NCI-H1930 (cell line): Measurements from ENCODE around the gene CRPPA.

Source experiments
- DNase-seq, 2 experiments: peaks; one replicate each; lab custom pipeline; 2025; lab: John Stamatoyannopoulos, UW

Gene CRPPA

GRCh38 chr7:16422917-16423316 is 1.6 kb upstream of the CRPPA start:
- DNase-seq = no peak

GRCh38 chr7:16422103-16422435 is 731 bp upstream of the CRPPA start:
- DNase-seq = no peak

DNA sequence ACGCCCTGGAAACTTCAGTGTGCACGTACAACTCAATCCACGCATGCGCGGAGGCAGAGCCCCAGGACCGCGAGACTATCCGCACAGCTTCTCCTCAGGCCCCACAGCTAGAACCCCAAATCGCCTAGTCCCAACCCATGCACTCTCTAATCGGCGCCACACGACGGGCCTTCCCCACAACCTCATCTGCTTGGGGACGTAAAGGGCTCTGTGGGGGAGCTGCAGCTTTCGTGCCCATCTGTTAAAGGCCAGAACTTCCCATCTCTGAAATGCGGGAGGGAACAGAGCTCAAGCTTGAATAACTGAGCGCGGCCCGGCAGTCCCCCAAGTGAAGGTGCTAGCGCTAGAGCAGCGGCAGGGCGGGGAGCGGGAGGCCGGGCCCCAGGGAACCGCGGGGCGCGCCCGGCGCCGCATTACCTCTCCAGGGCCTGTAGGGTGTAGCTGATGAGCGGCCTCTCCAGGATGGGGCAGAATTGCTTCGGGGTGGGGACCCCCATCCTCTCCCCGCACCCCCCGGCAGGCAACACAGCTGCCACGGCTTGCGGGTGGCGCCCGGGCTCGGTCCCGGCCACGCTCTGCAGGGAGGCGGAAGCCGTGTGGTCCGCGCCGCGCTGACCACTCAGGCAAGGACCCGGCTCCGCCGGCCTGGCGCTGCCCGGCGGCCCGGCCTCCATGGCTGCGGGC is 547 bp downstream of the CRPPA start:
- peak; percentile 51 to 78 for DNase-seq

GRCh38 chr7:16420329-16420648 is 1.0 kb downstream of the CRPPA start:
- DNase-seq = no peak

DNA sequence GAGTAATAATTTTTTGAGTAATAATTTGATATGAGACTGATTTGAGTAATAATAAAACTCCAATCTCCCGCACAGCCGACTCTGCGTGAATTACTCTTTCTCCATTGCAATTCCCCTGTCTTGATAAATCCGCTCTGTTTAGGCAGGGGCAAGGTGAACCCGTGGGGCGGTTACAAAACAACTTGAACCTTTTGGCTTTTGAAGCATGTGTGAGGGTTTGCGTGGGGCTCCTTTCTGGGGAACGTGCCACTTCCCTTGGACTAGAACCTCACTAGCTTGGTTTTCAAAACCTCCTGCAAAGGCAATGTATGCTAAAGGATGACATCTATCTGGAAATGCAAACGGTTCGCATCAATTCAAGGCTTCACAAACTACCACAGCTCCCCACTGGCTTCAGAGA is 1.5 kb downstream of the CRPPA start:
- no peak for DNase-seq

- no peak for DNase-seq
Observed at GRCh38 chr7:16419126-16419525, 2.2 kb downstream of the CRPPA start.

DNA sequence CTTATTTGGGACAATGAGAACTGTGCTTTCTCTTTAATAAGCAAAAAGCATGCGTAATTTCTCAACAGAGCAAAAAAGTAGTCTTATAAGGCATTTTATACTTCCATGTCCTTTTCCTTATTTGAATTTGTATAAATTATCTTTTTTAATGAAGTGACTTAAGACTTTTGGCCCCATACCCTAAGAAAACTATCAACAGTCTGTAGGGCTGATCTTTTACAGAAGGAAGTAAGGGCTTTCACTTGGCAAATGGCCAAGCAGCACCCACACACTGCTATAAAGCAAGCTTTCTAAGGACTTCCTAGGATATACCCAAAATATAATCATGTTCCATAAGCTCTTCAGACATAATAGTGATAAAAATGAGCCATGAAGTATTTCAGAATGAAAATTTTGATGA is 3.4 kb downstream of the CRPPA start:
- DNase-seq = no peak

DNA sequence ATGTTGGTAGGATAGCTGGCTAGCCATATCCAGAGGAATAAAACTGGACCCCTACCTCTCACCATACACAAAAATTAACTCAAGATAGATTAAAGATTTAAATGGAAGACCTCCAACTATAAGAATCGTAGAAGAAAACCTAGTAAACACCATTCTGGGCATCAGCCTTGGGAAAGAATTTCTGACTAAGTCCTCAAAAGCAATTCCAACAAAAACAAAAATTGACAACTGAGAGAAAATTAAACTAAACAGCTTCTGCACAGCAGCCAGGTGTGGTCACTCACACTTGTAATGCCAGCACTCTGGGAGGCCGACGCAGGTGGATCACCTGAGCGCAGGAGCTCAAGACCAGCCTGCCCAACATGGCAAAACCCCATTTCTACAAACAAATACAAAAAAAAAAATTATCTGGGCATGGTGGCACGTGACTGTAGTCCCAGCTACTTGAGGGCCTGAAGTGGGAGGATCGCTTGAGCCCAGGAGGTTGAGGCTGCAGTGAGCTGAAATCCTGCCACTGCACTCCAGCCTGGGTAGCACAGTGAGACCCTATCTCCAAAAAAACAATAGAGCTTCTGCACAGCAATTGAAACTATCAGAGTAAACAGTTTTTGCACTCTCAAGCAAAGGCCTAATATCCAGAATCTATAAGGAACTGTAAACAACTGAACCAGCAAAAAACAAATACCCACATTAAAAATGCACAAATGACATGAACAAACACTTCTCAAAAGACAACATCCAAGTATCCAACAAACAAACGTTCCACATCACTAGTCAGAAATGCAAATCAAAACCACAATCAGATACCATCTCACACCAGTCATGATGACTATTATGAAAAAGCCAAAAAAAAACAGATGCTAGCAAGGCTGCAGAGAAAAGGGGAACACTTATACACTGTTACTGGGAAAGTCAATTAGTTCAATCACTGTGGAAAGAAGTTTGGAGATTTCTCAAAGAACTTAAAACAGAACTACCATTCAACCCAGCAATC is 4.8 kb downstream of the CRPPA start:
- DNase-seq = no peak

DNA sequence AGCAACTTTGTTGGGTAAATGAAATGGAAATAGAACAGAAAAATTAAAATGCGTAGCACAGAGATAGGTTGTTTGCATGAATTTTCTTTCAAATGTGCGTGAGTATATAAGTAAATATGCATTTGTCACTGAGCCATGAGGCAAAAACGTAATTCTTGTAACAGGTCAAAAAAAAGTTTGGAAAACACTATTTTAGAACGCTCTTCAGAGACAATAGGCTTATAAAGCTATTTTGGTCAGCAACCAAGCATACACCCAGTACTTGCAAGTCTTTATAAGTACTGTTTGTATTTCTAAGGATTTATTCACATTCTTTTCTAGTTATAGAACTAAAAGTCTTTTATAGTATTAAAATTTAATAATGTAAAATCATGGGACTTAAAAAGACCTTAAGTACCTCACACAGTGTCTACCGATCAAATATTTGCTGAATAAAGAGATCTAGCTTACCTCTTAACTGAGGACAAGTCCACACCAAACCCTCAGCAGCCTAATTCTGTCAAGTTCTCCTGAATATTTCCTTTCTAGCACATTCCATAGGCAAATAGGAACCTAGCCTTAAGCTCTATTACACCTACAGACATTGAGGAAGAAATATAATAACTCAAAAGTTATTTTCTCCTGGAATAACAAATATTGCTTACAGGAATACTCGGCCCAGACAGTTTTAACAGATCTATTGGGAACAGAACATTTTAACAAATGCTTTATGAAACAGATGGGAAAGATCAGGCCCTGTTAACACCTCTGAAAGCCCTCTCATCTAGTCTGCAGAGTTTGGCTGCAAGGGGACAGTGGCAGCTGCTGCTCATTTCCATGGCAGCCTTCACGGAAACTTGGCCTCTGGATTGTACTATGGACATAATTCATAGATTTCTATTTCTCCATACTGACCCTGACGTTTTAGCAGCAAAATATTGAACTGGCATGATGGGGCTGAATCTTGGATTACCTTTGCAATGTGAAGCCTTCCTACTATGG is 8.8 kb downstream of the CRPPA start:
- no peak for DNase-seq

- DNase-seq = no peak
Observed at GRCh38 chr7:16411391-16411790, 9.9 kb downstream of the CRPPA start.

DNA sequence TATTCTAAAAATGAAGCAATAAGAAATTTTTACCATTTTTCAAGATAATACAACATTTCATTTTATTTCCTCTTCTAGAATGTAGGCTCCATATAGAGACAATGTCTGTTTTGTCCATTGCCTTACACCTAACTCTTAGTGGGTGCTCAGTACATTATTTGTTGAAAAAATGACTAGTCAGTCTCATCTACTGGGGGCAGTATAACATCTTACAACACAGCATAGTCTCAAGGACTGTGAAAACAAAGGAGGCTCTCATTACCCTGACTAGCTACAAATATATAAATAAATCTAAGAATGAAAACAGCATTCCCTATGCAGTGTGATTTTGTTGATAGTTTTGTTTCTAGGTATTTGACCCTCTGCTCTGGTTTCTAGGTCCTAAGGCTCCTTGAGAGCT is 11.6 kb downstream of the CRPPA start:
- DNase-seq = no peak

- no peak for DNase-seq
Observed at GRCh38 chr7:16404636-16405035, 16.7 kb downstream of the CRPPA start.

DNA sequence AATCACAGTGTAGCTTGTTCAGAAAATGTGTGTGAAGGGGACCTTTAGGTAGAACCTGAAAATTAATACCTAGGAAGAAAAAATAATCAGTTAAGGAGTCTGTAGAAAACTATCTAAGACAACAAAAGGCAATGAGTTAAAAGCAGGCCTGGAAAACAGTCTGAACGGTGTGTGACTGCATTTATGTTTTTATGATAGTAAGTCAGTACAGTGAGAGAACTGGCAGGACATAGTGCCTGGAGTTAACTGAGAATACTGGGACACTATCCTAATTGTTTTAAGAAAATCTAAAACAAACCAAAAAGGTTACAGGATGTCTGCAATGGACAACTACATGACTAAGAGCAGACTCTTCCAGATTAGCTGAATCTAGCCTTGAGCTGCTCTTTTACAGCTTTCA is 17.9 kb downstream of the CRPPA start:
- no peak for DNase-seq

GRCh38 chr7:16402940-16403339 is 18.4 kb downstream of the CRPPA start:
- DNase-seq = no peak

DNA sequence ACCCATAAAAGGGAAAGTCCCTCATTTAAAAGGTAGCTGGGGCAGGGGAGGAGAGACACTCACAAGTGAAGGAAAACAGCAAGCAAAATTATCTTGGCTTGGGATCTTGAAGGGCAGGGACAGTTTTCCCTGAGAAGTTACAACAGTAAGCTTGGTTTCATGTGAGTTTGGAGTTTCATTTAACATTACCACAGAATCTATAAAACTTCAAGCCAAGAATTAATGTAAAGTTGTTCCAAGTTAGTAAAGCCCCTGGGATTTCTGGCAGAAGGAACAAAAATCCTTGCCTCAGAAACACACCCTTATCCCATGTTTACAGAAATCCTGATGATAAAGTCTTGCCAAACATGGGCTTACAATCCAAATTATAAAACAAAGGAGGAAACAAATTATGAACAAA is 19.2 kb downstream of the CRPPA start:
- DNase-seq = no peak

GRCh38 chr7:16400893-16401275 is 20.5 kb downstream of the CRPPA start:
- DNase-seq = no peak

GRCh38 chr7:16399916-16400892 is 21.1 kb downstream of the CRPPA start:
- no peak for DNase-seq

- no peak for DNase-seq
Observed at GRCh38 chr7:16399265-16399831, 22.0 kb downstream of the CRPPA start.

- DNase-seq = no peak
Observed at GRCh38 chr7:16398146-16399017, 23.0 kb downstream of the CRPPA start.
